ENCODE results near the gene TMEM273.

The TMEM273 gene

GRCh38 chr10:49107111-49107886, 80.9 kb downstream of the TMEM273 start:
- H3K56ac ChIP-seq (ENCODE audit: low read length) = no peak overlapping the region
- H3K4me1 ChIP-seq (ENCODE audit: control insufficient read depth, low read depth, low read length) = no peaks in the 10 kb centered on the region
- no peaks in the 10 kb centered on the region for H3K79me1 ChIP-seq (ENCODE audit: low read length)
- H3K9ac ChIP-seq (ENCODE audit: low read length) = no peak overlapping the region
- H3K4ac ChIP-seq (ENCODE audit: low read depth, low read length) = no peak overlapping the region
- H4K5ac ChIP-seq (ENCODE audit: low read length) = no peak overlapping the region
- no peak overlapping the region for H3K4me2 ChIP-seq (ENCODE audit: low read length)
- H3K27me3 ChIP-seq (ENCODE audit: insufficient read depth, low read length, poor library complexity) = no peaks in the 10 kb centered on the region
- H3K79me2 ChIP-seq (ENCODE audit: control insufficient read depth, insufficient read depth, low read length) = no peaks in the 10 kb centered on the region
- DNase-seq = no peak
- H2AK5ac ChIP-seq (ENCODE audit: low read length) = no peak overlapping the region
- H3K36me3 ChIP-seq (ENCODE audit: control insufficient read depth, insufficient read depth, low read length) = no peaks in the 10 kb centered on the region
- no peak overlapping the region for H3K23ac ChIP-seq (ENCODE audit: low read length)
- H4K8ac ChIP-seq (ENCODE audit: low read depth, low read length) = no peak overlapping the region
- H3K4me3 ChIP-seq (ENCODE audit: low read length) = no peak overlapping the region
- H3K27ac ChIP-seq (ENCODE audit: low read depth, low read length) = no peak overlapping the region
- H2BK5ac ChIP-seq (ENCODE audit: low read length) = no peak overlapping the region
- no peak overlapping the region for H3K18ac ChIP-seq (ENCODE audit: low read length)
- H2BK120ac ChIP-seq (ENCODE audit: low read depth, low read length) = no peak overlapping the region
- no peak overlapping the region for H2BK15ac ChIP-seq (replicated peaks; ENCODE audit: low read depth)
- no CpG with 5 or more reads among the region's 17 CpGs for WGBS (ENCODE audit: extremely low coverage, insufficient coverage, low lambda C conversion rate)

GRCh38 chr10:49106451-49106850, 81.7 kb downstream of the TMEM273 start:
- H2AK5ac ChIP-seq (ENCODE audit: low read length) = no peak overlapping the region
- no peaks in the 10 kb centered on the region for H3K27me3 ChIP-seq (ENCODE audit: insufficient read depth, low read length, poor library complexity)
- no peaks in the 10 kb centered on the region for H3K79me2 ChIP-seq (ENCODE audit: control insufficient read depth, insufficient read depth, low read length)
- WGBS (ENCODE audit: extremely low coverage, insufficient coverage, low lambda C conversion rate) = no CpG with 5 or more reads among the region's 7 CpGs
- H2BK15ac ChIP-seq (replicated peaks; ENCODE audit: low read depth) = no peak overlapping the region
- H3K36me3 ChIP-seq (ENCODE audit: control insufficient read depth, insufficient read depth, low read length) = no peaks in the 10 kb centered on the region
- H3K4me3 ChIP-seq (ENCODE audit: low read length) = no peak overlapping the region
- no peak overlapping the region for H3K23ac ChIP-seq (ENCODE audit: low read length)
- no peak overlapping the region for H4K8ac ChIP-seq (ENCODE audit: low read depth, low read length)
- H3K18ac ChIP-seq (ENCODE audit: low read length) = no peak overlapping the region
- H3K79me1 ChIP-seq (ENCODE audit: low read length) = no peaks in the 10 kb centered on the region
- H3K4me1 ChIP-seq (ENCODE audit: control insufficient read depth, low read depth, low read length) = no peaks in the 10 kb centered on the region
- H3K56ac ChIP-seq (ENCODE audit: low read length) = no peak overlapping the region
- H3K27ac ChIP-seq (ENCODE audit: low read depth, low read length) = no peak overlapping the region
- H4K5ac ChIP-seq (ENCODE audit: low read length) = no peak overlapping the region
- no peak overlapping the region for H3K9ac ChIP-seq (ENCODE audit: low read length)
- H3K4me2 ChIP-seq (ENCODE audit: low read length) = no peak overlapping the region
- no peak overlapping the region for H2BK5ac ChIP-seq (ENCODE audit: low read length)
- no peak for DNase-seq
- H3K4ac ChIP-seq (ENCODE audit: low read depth, low read length) = no peak overlapping the region
- H2BK120ac ChIP-seq (ENCODE audit: low read depth, low read length) = no peak overlapping the region

GRCh38 chr10:49105076-49105475, 83.1 kb downstream of the TMEM273 start:
- H2BK15ac ChIP-seq (replicated peaks; ENCODE audit: low read depth) = no peak overlapping the region
- no peak overlapping the region for H2BK120ac ChIP-seq (ENCODE audit: low read depth, low read length)
- no peak overlapping the region for H3K23ac ChIP-seq (ENCODE audit: low read length)
- no peaks in the 10 kb centered on the region for H3K79me1 ChIP-seq (ENCODE audit: low read length)
- H3K9ac ChIP-seq (ENCODE audit: low read length) = no peak overlapping the region
- no peak overlapping the region for H3K27ac ChIP-seq (ENCODE audit: low read depth, low read length)
- DNase-seq = no peak
- H4K8ac ChIP-seq (ENCODE audit: low read depth, low read length) = no peak overlapping the region
- no peaks in the 10 kb centered on the region for H3K36me3 ChIP-seq (ENCODE audit: control insufficient read depth, insufficient read depth, low read length)
- H3K4me2 ChIP-seq (ENCODE audit: low read length) = no peak overlapping the region
- no peak overlapping the region for H2AK5ac ChIP-seq (ENCODE audit: low read length)
- no peak overlapping the region for H2BK5ac ChIP-seq (ENCODE audit: low read length)
- no peak overlapping the region for H3K4me3 ChIP-seq (ENCODE audit: low read length)
- no CpG with 5 or more reads among the region's 4 CpGs for WGBS (ENCODE audit: extremely low coverage, insufficient coverage, low lambda C conversion rate)
- H3K18ac ChIP-seq (ENCODE audit: low read length) = no peak overlapping the region
- H3K56ac ChIP-seq (ENCODE audit: low read length) = no peak overlapping the region
- H3K4me1 ChIP-seq (ENCODE audit: control insufficient read depth, low read depth, low read length) = no peaks in the 10 kb centered on the region
- no peak overlapping the region for H4K5ac ChIP-seq (ENCODE audit: low read length)
- H3K27me3 ChIP-seq (ENCODE audit: insufficient read depth, low read length, poor library complexity) = no peaks in the 10 kb centered on the region
- H3K4ac ChIP-seq (ENCODE audit: low read depth, low read length) = no peak overlapping the region
- H3K79me2 ChIP-seq (ENCODE audit: control insufficient read depth, insufficient read depth, low read length) = no peaks in the 10 kb centered on the region

Data from mesendoderm (in vitro differentiated cells).